IPS-NIHi11 (cell line): ENCODE measurements around the gene TEDC1.

Experiments
- DNase-seq: peaks from one replicate; pipeline ENCODE4 v3.0.0; 2012; ENCODE audit warnings: mixed read lengths, low spot score

Gene TEDC1

DNA sequence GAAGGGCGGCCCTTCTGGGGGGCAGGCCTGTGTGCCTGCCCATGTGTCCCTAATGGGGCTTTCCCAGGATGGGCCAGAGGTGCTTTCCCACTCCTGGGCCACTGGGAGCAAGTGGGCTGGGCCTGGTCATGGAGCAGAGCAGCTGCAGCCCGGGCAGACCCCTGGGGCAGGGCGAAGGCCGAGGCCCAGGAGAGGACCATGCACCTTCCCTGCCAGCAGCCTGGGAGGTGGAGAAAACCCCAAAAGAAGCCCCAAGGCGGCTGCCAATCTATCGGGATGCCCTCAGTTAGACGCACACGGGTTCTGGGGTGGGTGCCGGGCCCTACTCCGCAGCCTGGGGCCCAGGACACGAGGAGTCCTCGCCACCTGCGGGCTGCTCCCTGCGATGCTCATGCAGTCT is 32.5 kb upstream of the TEDC1 start:
- DNase-seq, result no peak

GRCh38 chr14:105460116-105460515 is 30.9 kb upstream of the TEDC1 start:
- no peak for DNase-seq

- DNase-seq, result no peak
Observed at GRCh38 chr14:105460616-105461015, 30.4 kb upstream of the TEDC1 start.

- DNase-seq, result no peak
Observed at GRCh38 chr14:105461903-105462302, 29.1 kb upstream of the TEDC1 start.

- DNase-seq, result no peak
Observed at GRCh38 chr14:105464501-105464900, 26.5 kb upstream of the TEDC1 start.

DNA sequence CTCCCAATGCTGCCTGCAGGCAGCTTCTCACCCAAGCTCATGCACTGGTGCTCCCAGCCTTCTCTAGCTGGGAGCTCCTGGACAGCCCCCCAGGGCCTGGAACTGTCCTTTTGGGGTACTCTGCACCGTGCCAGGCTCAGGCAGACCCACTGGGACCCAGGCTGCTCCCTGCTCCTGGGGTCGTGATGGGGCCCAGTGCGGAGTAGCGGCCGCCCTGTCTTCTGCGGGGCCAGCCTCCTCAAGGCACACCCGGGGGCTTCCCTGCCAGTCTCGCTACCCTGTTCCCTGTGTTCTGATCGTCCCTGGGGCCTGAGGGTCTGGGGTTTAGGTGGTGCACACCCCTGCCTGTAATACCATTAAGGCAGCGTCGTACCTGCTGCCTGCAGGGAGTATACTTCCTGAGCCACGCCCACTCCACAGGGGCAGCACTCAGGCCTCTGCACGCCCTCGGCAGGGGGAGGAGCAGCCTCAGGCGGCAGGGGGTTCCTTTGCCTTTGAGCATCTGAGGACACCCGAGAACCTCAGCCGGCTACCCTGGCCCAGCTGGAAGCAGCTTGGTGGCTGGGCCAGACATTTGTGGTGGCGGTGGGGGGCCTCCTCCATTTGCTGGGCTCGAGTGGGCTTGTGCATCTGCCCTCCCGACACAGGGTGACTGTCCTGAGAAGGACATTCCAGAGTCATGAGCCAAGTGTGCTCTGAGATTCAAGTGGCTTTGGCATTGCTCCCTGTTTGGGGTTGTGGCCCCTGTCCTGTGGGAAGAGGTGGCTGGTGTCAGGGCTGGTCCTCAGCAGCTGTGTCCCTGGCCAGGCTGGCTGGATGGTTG is 25.6 kb upstream of the TEDC1 start:
- DNase-seq, result peak; percentile 75

- DNase-seq, result no peak
Observed at GRCh38 chr14:105466531-105467248, 24.4 kb upstream of the TEDC1 start.

DNA sequence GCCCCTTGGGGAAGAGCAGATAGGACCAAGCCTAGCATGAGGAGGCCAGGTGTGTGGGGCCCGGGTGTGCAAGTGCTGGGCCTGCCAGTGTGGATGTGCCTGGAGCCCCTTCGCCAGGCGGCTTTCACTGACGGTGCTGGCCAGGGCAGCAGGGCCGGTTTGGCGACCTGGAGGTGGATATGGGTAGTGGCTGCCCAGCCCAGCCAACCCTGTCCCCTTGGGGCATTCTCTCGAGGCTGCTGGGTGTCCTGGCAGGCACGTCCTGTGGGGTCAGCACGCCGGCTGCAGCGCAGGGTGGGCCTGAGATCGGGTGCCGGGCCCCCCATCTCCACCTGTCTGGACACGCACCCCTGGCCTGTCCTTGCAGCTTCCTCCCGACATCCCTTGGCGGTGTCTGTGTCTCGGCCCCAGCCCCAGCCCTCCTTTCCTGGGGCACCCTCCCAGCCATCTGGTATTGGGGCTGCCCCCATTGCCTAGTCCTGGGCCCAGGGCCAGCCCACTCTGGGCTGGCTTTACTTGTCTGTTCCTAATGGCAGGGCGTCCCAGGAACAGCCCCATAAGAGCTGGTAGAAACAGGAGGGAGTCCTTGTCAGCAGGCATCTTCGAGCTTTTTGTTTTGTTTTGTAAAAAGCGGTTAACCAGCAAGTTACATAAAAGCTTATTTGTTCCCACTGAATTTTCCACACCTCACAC is 23.7 kb upstream of the TEDC1 start:
- DNase-seq, result no peak

DNA sequence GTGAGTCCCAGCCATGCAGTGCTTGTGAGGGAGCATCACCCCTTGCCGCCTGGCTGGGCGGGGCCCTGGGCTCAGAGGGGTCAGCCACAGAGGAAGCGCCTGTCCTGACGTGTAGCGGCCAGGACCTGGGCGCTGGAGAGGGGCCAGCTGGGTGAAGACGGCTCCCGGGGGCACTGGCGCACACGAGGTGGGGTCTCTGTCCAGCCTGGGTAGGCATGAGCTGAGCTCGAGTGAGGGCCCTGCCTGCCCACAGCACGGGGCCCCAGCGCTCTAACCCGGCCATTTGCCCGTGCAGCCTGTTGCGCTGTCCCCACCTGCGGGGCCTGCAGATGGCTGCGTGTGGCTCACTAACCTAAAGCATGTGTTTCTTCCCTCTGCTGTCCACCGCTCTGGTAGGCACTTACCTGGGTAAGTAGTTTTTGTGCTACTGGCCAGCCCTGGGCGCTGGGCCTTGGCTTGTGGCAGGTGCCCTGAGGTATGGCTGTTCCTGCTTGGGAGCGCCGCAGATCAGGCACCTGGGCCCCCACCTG is 23.0 kb upstream of the TEDC1 start:
- DNase-seq, result no peak

- DNase-seq, result no peak
Observed at GRCh38 chr14:105468621-105469241, 22.3 kb upstream of the TEDC1 start.

DNA sequence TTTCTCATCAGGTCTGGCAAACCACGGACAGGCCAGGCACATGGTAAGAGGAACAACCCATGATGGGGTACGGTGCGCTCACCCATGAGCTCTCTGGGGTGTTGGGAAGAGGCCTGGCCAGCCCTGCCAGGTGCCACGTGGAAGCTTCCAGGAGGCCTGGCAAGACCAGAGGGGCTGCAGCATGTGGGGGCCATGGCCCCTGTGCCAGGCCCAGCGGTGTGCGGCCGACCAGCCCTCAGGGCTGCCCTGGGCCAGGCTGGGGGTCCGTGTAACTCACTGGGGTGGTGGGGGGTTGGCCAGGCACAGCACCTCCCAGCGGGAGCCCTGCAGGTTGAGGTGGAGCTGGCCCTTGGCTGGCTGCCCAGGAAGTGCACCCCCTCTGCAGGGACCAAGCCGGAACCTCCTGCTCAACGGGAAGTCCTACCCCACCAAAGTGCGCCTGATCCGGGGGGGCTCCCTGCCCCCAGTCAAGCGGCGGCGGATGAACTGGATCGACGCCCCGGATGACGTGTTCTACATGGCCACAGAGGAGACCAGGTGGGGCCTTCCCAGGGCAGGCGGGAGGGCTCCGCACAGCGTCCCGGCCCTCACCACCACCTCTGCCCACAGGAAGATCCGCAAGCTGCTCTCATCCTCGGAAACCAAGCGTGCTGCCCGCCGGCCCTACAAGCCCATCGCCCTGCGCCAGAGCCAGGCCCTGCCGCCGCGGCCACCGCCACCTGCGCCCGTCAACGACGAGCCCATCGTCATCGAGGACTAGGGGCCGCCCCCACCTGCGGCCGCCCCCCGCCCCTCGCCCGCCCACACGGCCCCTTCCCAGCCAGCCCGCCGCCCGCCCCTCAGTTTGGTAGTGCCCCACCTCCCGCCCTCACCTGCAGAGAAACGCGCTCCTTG is 21.3 kb upstream of the TEDC1 start:
- DNase-seq, result no peak

DNA sequence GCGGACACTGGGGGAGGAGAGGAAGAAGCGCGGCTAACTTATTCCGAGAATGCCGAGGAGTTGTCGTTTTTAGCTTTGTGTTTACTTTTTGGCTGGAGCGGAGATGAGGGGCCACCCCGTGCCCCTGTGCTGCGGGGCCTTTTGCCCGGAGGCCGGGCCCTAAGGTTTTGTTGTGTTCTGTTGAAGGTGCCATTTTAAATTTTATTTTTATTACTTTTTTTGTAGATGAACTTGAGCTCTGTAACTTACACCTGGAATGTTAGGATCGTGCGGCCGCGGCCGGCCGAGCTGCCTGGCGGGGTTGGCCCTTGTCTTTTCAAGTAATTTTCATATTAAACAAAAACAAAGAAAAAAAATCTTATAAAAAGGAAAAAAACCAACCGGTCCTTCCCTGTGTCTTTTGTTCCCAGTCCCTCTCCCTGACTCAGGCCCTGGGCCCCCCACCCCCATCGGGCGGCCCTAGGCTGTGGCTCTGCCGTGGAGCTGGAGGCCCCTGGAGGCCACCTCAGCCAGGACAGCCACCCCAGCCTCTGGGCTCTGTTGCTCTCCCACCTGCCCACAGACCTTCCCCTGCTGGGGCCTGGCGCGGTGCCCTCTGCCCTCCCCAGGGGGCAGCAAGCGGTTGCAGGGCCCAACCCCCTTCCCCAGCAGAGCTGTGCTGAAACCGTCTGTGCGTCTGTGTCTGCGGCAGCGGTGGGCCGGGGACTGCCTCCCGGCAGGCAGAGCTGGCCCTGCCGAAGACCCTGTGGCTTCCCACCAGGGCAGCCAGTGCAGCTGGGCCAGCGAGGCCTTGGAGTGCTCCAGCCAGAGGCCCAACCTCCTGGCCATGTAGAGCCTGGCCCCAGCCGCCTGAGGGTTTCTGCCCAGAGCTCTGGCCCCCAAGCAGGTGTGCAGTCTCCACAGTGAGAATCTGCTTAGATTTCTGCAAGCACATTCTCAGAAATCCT is 20.4 kb upstream of the TEDC1 start:
- no peak for DNase-seq

- peak; percentile 77 for DNase-seq
Observed at GRCh38 chr14:105471297-105471821, 19.7 kb upstream of the TEDC1 start.

- DNase-seq, result no peak
Observed at GRCh38 chr14:105471823-105472485, 19.1 kb upstream of the TEDC1 start.

DNA sequence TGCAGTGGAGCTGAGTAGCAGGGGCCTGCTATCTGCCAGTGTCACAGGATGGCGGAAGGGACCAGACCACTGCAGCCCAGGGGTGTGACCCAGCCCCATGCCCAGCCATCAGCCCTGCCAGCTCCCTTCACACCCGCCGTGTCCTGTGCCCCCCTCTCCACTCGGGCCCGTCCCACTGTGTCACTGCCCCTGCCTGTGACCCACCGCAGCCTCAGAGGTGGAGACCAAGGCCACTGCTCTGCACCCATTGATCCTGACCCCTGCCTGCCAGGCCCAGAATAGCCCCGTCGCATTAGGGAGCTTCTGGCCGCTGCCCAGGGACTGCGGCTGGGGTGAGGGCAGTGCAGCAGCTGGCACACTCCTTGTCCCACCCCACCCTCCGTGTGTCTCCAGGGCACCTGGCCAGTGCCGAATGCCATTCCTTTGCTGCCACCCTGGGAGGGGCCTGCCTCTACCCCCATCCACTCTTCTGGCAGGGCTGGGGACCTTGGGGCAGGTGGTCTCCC is 18.5 kb upstream of the TEDC1 start:
- DNase-seq, result no peak

- no peak for DNase-seq
Observed at GRCh38 chr14:105473033-105473676, 17.9 kb upstream of the TEDC1 start.

DNA sequence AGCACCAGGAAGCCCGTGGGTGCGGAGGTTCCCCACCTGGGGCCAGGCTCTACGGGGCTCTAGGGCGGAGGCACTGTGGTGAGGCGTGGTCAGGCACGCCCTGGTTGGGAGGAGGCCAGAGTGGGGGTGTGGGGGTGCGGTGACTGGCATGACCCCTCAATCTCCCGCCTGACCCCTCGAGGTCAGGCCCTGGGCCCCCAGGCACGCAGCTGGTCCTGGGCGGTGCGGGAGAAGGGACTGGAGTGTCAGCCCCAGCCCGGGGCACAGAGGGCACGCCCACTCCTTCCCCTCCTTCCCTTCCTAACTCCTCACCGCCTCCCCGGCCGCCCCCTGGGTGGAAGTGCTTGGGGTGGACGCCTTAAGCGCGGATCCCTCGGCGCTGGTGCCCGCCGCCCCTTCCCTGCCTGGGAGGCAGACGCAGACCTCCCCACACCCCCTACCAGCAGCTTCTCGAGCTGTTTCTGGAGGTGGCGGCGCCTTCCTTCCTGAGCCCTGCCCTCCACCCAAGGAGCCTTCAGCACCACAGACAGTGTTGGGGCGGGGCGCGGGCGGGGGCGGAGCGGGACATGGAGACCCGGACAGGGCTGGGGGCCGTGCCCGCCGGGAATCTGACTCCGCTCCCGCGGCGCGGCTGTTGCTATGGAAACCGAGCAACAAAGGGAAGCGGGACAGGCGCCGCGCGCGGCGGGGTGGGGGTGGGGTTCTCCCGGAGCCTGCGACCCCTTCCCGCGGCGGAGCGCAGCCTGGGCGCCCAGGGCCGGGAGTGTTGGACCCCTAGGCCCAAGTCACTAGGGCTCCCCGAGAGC is 17.2 kb upstream of the TEDC1 start:
- peak; percentile 95 for DNase-seq
